Keratinocyte (primary cell): ENCODE results near the gene SNCAIP. TPM values are rescaled to one million over a fixed set of nuclear protein-coding genes. Genes with fewer than 3 reads are reported as not detected.

ENCODE experiments used
- DNase-seq: peaks from one replicate; pipeline ENCODE4 v3.0.0-alpha.2; 2011; ENCODE audit warnings: low read depth, missing footprints, low spot score
- FAIRE-seq: peaks from 2 replicates; lab custom pipeline; 2011; peaks lifted over from hg19 to GRCh38; lab: Jason Lieb, UNC
- H2AFZ ChIP-seq: 2 replicates; pipeline ENCODE4 v1.6.0; 2012; ENCODE audit warnings: low read length, control low read depth, inconsistent platforms; ENCODE audit not compliant: control insufficient read depth
- H3K27ac ChIP-seq: 2 replicates; pipeline ENCODE4 v1.5.1; 2011; ENCODE audit warnings: low read length; ENCODE audit not compliant: control insufficient read depth, insufficient read depth
- H3K27me3 ChIP-seq: 3 replicates; pipeline ENCODE4 v1.6.0; 2011; ENCODE audit warnings: low read length; ENCODE audit not compliant: control insufficient read depth, insufficient read depth; ENCODE audit errors: extremely low read depth
- H3K36me3 ChIP-seq, 2 experiments: 2 replicates in 1 of 2; 3 replicates in 1 of 2; pipeline ENCODE4 v1.5.1; 2011; ENCODE audit warnings: low read length in 2 of 2, mild to moderate bottlenecking in 1 of 2; ENCODE audit not compliant: control insufficient read depth in 2 of 2, insufficient read depth in 2 of 2; ENCODE audit errors: extremely low read depth in 1 of 2
- H3K4me1 ChIP-seq: 3 replicates; pipeline ENCODE4 v1.5.1; 2011; ENCODE audit warnings: low read length; ENCODE audit not compliant: control insufficient read depth, insufficient read depth; ENCODE audit errors: extremely low read depth
- H3K4me2 ChIP-seq: 3 replicates; pipeline ENCODE4 v1.6.0; 2011; ENCODE audit warnings: low read depth, low read length; ENCODE audit not compliant: control insufficient read depth, insufficient read depth; ENCODE audit errors: extremely low read depth
- H3K4me3 ChIP-seq, 3 experiments: fragments of 200-600 bp in 1 of 3; sonication (generic) in 1 of 3; 2 replicates in 2 of 3; 3 replicates in 1 of 3; pipeline ENCODE4 v1.5.1; 2011 to 2016; ENCODE audit warnings: low read length in 3 of 3, mild to moderate bottlenecking in 3 of 3, control low read depth in 2 of 3, inconsistent platforms in 1 of 3, low read depth in 1 of 3, mixed read lengths in 1 of 3, mixed run types in 1 of 3, moderate library complexity in 1 of 3; ENCODE audit not compliant: control insufficient read depth in 2 of 3, insufficient read depth in 2 of 3; ENCODE audit errors: extremely low read depth in 1 of 3
- H3K79me2 ChIP-seq: 2 replicates; pipeline ENCODE4 v1.6.0; 2012; ENCODE audit warnings: low read length; ENCODE audit not compliant: control insufficient read depth, insufficient read depth
- H3K9ac ChIP-seq: 3 replicates; pipeline ENCODE4 v1.6.0; 2011; ENCODE audit warnings: low read length; ENCODE audit not compliant: control insufficient read depth, insufficient read depth; ENCODE audit errors: extremely low read depth
- H3K9me1 ChIP-seq: 3 replicates; pipeline ENCODE4 v1.6.0; 2011; ENCODE audit warnings: low read length; ENCODE audit not compliant: control insufficient read depth, insufficient read depth; ENCODE audit errors: extremely low read depth
- H3K9me3 ChIP-seq: 2 replicates; pipeline ENCODE4 v1.5.1; 2012; ENCODE audit warnings: low read depth, low read length; ENCODE audit not compliant: control insufficient read depth
- H4K20me1 ChIP-seq: 3 replicates; pipeline ENCODE4 v1.6.0; 2011; ENCODE audit warnings: low read length; ENCODE audit not compliant: control insufficient read depth, insufficient read depth; ENCODE audit errors: extremely low read depth
- CTCF ChIP-seq, 3 experiments: IDR thresholded peaks in 1 of 3; conservative IDR thresholded peaks in 1 of 3; optimal IDR thresholded peaks in 1 of 3; 2 replicates in 2 of 3; 3 replicates in 1 of 3; pipeline versions ENCODE3 to v1.5.1; 2011; ENCODE audit warnings: low read length in 3 of 3, mild to moderate bottlenecking in 3 of 3, moderate library complexity in 2 of 3, control low read depth in 1 of 3, inconsistent platforms in 1 of 3; ENCODE audit not compliant: insufficient read depth in 2 of 3; ENCODE audit errors: extremely low read depth in 1 of 3
- EZH2 ChIP-seq: IDR thresholded peaks from one replicate; pipeline ENCODE4 v1.6.1; 2012; ENCODE audit warnings: inconsistent platforms, mild to moderate bottlenecking, low read length, moderate library complexity
- dilution Hi-C: fragments of 300-500 bp; cut with MboI; formaldehyde crosslinking; loops from one replicate; pipeline ENCODE4 v1.7.0; 2020; ENCODE audit warnings: low sequenced_read_pairs; ENCODE audit not compliant: extremely low pct_ligation_motif_present
- polyA plus RNA-seq, 5 experiments: library from polyadenylated mRNA; depleted of rRNA in 3 of 5; stranded (reverse) in 3 of 5; stranded (forward) in 1 of 5; unstranded in 1 of 5; fragments of >200 nt; gene quantifications; 1 replicate in 1 of 5; 2 replicates in 3 of 5; 3 replicates in 1 of 5; pipeline versions ENCODE4 v1.2.1 to v1.2.3, GENCODE V29; 2011 to 2012; ENCODE audit warnings: missing spikeins in 2 of 5, low read depth in 1 of 5, low replicate concordance in 1 of 5

Gene SNCAIP
- polyA plus RNA-seq, 1 donor (not counting 4 experiments of a cell fraction or from before 2014, with no cell fraction given), result not detected

- Histone ChIP-seq H3K4me2 (no peak overlapping the region), H3K4me1 (no peaks in the 10 kb centered on the region), H3K36me3 (no peaks in the 10 kb centered on the region), H3K27me3 (no peaks in the 10 kb centered on the region), H3K27ac (no peak overlapping the region), H3K9me1 (no peaks in the 10 kb centered on the region), H3K79me2 (no peaks in the 10 kb centered on the region), H4K20me1 (no peaks in the 10 kb centered on the region), H3K9me3 (no peaks in the 10 kb centered on the region), H3K9ac (no peak overlapping the region), H2AFZ (no peak overlapping the region), H3K4me3 (no peak overlapping the region)
- TF ChIP-seq CTCF (optimal IDR thresholded peaks at IDR 0.05 in 1 of 3, IDR thresholded peaks at IDR 0.05 in 1 of 3, conservative IDR thresholded peaks at IDR 0.05 in 1 of 3; ENCODE audit: extremely low read depth in 1 of 3, insufficient read depth in 2 of 3, low read length in 3 of 3), result no peak
- no peak for TF ChIP-seq EZH2
- no peak for DNase-seq
- dilution Hi-C loops, result no loop called here
- no peak for FAIRE-seq
These were observed 42.3 kb downstream of the SNCAIP start for GRCh38 chr5:122354293-122354692.

GRCh38 chr5:122355324-122355723, 43.3 kb downstream of the SNCAIP start:
- H3K27me3 ChIP-seq, result no peaks in the 10 kb centered on the region
- no peak overlapping the region for H3K27ac ChIP-seq
- no peak overlapping the region for H3K4me2 ChIP-seq
- H3K36me3 ChIP-seq, result no peaks in the 10 kb centered on the region
- DNase-seq, result no peak
- no peaks in the 10 kb centered on the region for H3K4me1 ChIP-seq
- no peak overlapping the region for H3K9ac ChIP-seq
- no peak overlapping the region for H2AFZ ChIP-seq
- TF ChIP-seq CTCF (optimal IDR thresholded peaks at IDR 0.05 in 1 of 3, IDR thresholded peaks at IDR 0.05 in 1 of 3, conservative IDR thresholded peaks at IDR 0.05 in 1 of 3; ENCODE audit: extremely low read depth in 1 of 3, insufficient read depth in 2 of 3, low read length in 3 of 3) (no peak), EZH2 (no peak)
- no peaks in the 10 kb centered on the region for H3K9me3 ChIP-seq
- no peaks in the 10 kb centered on the region for H3K79me2 ChIP-seq
- dilution Hi-C loops, result no loop called here
- H3K4me3 ChIP-seq, result no peak overlapping the region
- FAIRE-seq, result no peak
- no peaks in the 10 kb centered on the region for H3K9me1 ChIP-seq
- H4K20me1 ChIP-seq, result no peaks in the 10 kb centered on the region
